GM12865 (cell line): ENCODE results near the gene PRR5L.

Experiments
- DNase-seq: peaks from one replicate; pipeline ENCODE4 v3.0.0; 2010; ENCODE audit warnings: low read depth
- H3K4me3 ChIP-seq: 2 replicates; pipeline ENCODE4 v1.5.1; 2011; ENCODE audit warnings: mild to moderate bottlenecking, low read depth, low read length, control low read depth
- TF ChIP-seq, protein P1 (sequence below): IDR thresholded peaks from 2 replicates; pipeline ENCODE4 v1.5.1; 2011; ENCODE audit warnings: low read length, control low read depth, low read depth, inconsistent platforms; ENCODE audit not compliant: insufficient read depth; ENCODE audit errors: missing control alignments

Gene PRR5L

DNA sequence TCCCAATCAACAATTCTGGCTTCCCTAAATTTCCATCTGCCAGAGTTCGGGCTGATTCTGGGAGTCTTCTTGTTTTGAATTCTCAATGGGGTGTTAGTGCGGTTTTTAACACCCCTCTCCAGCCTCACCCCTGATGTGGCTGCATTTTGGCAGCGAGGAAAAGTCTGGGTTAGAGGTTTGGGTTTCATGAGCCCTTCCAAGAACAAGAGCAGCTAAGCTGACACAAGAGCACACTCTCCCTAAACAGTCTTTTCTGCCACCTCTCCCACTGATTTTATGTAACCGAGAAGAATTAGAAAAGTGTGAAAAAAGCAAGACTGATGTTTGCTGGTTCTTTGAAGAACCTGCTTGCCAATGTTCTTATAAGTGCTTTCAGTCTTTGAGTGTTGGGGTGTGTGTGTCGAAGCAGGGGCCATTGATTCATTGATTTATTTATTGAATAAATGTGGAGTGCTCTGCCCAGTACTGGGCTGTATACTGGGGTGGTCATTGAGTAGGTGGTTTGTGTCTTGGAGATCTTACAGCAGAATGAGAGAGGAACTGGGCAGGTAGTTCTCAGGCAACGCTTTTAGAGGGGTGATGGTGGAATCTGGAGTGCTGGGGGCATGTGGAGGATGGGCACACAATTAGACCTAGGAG, 112.5 kb downstream of the PRR5L start:
- TF ChIP-seq, protein P1, sequence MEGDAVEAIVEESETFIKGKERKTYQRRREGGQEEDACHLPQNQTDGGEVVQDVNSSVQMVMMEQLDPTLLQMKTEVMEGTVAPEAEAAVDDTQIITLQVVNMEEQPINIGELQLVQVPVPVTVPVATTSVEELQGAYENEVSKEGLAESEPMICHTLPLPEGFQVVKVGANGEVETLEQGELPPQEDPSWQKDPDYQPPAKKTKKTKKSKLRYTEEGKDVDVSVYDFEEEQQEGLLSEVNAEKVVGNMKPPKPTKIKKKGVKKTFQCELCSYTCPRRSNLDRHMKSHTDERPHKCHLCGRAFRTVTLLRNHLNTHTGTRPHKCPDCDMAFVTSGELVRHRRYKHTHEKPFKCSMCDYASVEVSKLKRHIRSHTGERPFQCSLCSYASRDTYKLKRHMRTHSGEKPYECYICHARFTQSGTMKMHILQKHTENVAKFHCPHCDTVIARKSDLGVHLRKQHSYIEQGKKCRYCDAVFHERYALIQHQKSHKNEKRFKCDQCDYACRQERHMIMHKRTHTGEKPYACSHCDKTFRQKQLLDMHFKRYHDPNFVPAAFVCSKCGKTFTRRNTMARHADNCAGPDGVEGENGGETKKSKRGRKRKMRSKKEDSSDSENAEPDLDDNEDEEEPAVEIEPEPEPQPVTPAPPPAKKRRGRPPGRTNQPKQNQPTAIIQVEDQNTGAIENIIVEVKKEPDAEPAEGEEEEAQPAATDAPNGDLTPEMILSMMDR: no peak
- H3K4me3 ChIP-seq: no peak overlapping the region
- DNase-seq: no peak

DNA sequence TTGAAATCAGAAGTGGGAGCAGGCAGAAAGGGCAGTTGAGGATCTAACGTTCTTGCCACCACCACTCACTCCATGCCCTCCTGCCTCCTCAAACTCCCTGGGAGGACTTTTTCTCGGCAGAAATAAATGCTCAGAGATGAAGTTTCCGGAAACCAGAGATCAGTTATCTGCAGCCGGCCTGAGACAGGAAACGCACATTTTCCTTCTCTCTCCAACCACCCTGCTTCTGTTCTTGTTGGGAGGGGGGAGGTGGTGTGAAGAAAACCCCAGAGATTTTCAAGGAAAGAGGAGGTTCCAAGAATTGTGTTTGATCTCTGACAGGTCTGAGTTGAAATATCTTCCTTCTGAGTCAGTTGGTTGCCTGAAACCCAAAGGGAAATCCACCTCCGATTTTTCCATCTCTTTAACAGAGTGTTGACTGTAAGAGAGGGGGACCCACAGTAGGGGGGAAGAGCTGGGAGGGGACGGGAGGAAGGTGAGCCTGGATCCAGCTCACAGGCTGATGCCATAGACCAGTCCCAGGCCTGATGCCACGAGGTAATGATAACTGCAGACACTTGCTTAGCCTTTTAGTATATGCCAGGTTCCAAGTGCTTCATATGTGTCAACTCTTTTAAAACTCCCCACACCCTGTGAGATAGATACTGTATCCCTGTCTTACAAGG, 113.2 kb downstream of the PRR5L start:
- DNase-seq: no peak
- no peak overlapping the region for H3K4me3 ChIP-seq

DNA sequence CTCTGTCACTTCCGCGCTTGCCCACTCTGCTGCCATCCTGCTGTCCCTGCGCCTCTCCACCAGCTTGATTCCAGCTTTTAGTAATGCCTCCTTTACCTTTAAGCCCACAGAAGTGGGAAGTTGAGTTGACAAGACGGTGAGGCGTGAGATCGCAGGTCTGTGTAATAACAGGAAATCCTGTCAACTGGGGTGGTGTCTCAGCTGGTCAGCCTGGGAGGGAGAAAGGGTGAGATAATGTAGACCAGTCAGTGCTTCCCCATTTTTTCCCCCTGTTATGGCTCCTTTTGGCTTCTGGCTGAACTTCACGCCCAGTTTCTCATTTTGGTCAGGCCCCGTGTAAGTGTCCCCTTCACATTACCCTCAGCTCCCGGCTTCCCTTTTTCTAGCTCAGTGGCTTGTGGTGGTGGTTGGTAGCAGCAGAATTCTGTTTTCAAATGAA, 115.1 kb downstream of the PRR5L start:
- TF ChIP-seq, protein P1: no peak
- peak; percentile 69 for DNase-seq
- H3K4me3 ChIP-seq: no peak overlapping the region

More for the DNA sequence above, 113.2 kb downstream of the PRR5L start:
- TF ChIP-seq, protein P1: no peak

DNA sequence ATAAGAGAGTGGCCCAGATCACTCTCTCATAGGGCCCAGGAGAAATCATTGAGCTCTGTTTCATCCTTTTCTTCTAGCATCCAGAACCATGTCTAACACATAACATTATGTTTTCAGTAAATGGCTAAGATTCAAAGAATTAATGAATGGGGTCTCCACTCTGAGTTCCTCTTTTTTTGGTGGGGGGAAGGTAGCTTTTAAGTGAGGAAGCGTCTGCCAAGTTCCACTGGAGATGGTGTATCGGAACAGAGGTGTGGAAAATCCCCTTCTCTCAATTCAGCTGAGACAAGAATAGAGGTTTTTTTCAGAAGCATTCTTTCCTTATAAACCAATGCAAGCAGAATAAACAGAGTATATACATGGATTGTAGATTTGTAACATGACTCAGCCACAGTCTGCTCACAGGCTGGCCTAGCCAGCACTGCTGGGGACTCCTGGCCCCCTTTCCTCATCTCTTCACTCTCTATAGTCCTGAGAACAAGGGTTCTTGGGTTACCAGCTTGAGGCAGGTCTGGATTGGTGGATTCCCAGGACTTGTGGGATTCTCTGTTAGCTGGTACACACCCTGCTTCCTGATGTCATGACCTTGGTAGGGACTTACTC, 116.8 kb downstream of the PRR5L start:
- no peak for DNase-seq
- H3K4me3 ChIP-seq: no peak overlapping the region
- TF ChIP-seq, protein P1: no peak

DNA sequence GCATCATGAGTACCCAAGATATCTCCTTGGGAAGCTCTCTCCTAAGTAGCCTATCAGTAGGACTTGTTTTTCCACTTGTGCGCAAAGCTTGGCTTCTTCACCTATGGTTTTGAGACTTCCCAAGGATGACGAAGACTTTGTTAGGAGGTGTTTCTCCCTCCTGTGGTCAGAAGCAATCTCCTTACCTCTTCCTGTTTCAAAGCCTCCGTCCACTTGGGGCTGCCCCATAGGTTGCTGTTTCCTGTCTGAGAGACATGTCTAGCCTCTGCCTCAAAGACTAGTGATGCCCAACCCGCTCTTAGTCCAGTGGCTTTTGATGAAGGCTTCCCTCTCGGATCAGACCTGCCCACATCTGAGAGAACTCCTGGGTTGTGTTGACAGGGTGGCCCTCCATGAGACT, 121.1 kb downstream of the PRR5L start:
- TF ChIP-seq, protein P1: no peak
- DNase-seq: peak; percentile 34
- H3K4me3 ChIP-seq: no peak overlapping the region

DNA sequence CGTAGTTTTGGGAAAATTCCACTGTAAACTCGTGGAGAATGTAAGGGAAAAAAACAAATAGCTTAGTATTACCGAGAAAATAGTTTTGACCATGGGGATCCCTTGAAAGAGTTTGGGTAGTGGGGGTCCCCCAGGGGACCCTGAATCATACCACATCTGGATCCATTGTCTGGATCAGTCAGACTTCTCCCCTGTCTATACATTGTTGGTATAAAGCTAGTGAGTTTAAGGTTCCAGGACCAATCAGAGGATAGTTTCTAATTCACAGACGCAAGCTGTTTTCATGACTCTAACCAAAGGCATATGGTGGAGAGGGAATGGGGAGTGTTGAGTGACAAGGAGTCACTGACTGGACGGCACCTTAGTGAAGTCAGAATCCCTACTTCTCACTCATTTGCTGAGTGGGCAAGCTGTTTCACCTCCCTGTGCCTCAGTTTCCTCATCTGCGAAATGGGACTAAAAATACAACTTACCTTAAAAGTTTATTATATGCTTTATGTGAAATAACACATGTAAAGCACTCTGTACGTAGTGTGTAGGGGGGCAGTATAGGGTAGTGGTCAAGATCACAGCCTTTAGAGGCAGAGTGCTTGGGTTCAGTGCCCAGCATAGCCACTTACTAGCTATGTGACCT, 123.8 kb downstream of the PRR5L start:
- DNase-seq: no peak
- TF ChIP-seq, protein P1: no peak
- no peak overlapping the region for H3K4me3 ChIP-seq
